A673 (cell line): ENCODE measurements around the gene MAML2.

ENCODE experiments used
- EZH2 ChIP-seq: fragments of 200-600 bp; sonication (generic); IDR thresholded peaks from 2 replicates; pipeline ENCODE4 v1.6.1; 2017; ENCODE audit warnings: borderline replicate concordance, low read depth, mild to moderate bottlenecking, mixed read lengths, antibody characterized with exemption, low read length; ENCODE audit not compliant: poor library complexity, severe bottlenecking
- TF ChIP-seq, protein P1 (sequence below): fragments of 300-800, 200-600 bp; sonication (generic); conservative IDR thresholded peaks from 2 replicates; pipeline ENCODE4 v1.5.1; 2017; ENCODE audit warnings: low read depth, mild to moderate bottlenecking, antibody characterized with exemption, low read length, moderate library complexity, mixed read lengths

GRCh38 chr11:95926726-95927125 lies 416.3 kb downstream of the MAML2 start:
- no peak for TF ChIP-seq EZH2
- TF ChIP-seq, protein P1, sequence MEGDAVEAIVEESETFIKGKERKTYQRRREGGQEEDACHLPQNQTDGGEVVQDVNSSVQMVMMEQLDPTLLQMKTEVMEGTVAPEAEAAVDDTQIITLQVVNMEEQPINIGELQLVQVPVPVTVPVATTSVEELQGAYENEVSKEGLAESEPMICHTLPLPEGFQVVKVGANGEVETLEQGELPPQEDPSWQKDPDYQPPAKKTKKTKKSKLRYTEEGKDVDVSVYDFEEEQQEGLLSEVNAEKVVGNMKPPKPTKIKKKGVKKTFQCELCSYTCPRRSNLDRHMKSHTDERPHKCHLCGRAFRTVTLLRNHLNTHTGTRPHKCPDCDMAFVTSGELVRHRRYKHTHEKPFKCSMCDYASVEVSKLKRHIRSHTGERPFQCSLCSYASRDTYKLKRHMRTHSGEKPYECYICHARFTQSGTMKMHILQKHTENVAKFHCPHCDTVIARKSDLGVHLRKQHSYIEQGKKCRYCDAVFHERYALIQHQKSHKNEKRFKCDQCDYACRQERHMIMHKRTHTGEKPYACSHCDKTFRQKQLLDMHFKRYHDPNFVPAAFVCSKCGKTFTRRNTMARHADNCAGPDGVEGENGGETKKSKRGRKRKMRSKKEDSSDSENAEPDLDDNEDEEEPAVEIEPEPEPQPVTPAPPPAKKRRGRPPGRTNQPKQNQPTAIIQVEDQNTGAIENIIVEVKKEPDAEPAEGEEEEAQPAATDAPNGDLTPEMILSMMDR = no peak
